Activated CD4-positive, alpha-beta T cell treated with anti-CD3 and anti-CD28 coated beads, Interleukin-2, Interleukin-6, amounts not matched to agents 100 ng/mL and 50 ng/mL, durations not matched to agents 16 hours and 8 hours (primary cell): ENCODE data around the gene RAB20.
"Not testable (repeated sequence)": the region's sequence is repeated elsewhere in the genome, so short reads cannot be mapped to it uniquely, and the experiment has no call there.

Experiments used
- DNase-seq: peaks from one replicate; pipeline ENCODE4 v3.0.0-alpha.2; 2020

The RAB20 gene, protein sequence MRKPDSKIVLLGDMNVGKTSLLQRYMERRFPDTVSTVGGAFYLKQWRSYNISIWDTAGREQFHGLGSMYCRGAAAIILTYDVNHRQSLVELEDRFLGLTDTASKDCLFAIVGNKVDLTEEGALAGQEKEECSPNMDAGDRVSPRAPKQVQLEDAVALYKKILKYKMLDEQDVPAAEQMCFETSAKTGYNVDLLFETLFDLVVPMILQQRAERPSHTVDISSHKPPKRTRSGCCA

DNA sequence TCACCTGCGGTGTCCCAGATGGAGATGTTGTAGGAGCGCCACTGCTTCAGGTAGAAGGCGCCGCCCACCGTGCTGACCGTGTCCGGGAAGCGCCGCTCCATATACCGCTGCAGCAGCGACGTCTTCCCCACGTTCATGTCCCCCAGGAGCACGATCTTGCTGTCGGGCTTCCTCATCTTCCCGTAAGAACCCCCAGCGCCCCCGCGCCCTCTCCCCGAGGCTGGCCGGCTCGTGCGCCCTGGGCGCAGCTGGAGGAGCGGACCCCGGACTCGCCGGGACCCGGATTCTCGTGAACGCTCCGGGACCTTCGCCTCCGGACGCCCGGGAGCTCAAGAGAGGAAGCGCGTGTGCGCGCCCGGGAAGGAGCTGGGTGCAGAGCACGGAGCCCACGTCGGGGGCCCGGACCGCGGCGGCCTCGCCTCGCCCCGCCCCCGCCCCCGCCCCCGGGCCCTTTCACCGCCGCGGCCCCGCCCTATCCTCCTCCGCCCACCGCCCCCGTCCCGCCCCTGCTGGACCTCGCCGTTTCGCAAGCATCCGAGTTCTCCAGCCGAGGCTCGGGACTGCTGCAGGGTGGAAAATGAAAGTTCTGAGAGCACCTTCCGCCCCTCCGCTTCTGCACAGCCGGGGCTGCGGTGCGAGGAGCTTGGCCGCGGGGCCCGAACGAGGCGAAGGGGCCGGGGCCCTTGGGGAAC lies at the start of gene RAB20:
Gene RAB20 (minus strand): TSS at position 379 of the 692 bp plus-strand sequence. CDS start 203 bp downstream, at position 176.
- peak; percentile 77 for DNase-seq

DNA sequence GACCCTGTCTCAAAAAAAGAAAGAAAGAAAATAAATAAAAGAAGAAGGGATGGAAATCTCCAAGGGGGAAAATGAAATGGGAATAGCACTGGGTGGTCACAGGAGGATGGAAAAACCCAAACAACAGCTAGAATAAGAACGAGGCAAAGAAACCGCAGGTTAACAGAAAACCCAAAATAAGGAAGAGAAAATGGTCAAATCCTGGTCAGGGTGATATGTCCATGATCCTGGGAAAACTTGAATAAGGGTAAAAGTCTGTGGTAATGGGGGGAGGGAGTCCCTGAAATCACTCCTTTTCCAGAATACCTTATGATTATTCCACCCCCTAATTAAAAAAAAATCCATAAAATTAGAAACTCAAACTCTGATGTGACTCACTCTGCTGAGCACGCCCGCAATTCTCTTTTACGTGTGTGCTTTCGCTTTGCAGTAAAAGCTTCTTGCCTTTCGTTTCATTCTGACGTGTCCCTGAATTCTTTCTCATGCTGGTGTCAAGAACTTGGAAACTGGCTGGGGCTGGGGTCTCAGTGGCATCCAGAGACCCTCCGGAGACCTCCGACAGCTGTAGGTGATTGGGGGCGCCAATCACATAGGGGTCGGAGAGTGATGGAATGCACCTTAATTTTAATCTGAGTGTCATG lies 49.6 kb upstream of the RAB20 start:
- peak; percentile 71 for DNase-seq

DNA sequence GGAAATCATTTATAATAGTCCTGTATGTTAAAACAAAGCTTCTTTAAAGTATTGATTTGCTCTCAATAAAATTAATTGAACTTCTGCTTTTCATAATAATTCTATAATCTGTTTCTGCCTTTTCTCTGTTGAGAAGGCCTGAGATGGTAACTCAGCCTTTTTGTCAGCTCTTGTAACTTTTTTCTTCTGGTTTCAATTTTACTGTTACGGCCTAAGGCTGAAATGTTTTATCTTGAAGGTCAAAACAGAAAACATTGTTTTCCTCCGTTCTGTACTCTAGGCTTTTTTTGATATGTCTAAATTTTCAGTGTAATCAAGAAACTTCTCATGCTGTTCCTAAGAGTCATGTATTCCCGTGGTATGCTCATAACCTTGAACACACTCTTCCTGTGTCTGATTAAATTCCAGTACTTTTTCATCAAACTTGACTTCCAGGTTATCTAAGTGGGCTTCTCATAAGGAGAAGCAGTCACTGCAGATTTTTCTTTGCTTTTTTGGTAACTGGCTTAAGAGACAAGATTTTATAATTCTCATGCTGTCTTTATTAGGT lies 46.2 kb upstream of the RAB20 start:
- no peak for DNase-seq

DNA sequence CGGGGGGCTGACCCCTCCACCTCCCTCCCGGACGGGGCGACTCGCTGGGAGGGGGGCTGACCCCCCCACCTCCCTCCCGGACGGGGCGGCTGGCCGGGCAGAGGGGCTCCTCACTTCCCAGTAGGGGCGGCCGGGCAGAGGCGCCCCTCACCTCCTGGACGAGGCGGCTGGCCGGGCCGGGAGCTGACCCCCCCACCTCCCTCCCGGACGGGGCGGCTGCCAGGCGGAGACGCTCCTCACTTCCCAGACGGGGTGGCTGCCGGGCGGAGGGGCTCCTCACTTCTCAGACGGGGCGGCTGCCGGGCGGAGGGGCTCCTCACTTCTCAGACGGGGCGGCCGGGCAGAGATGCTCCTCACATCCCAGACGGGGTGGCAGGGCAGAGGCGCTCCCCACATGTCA lies 44.8 kb upstream of the RAB20 start:
- not testable (repeated sequence) for DNase-seq

DNA sequence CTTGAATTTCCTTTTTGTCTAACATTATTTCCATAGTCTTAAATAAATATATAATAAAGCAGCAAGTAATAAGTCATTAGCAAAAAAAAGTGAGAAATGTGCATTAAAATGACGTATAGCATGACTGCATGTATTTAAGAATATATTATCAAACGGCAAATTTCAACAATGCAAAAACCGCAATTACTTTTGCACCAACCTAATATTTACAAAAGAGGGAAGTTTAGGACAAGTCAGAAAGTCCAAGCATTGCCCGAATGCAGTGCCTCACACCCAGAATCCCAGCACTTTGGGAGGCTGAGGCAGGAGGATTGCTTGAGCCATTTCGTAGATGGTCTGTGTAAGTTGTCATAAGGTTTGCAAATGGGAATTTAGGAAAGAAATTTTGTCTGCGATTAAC lies 43.6 kb upstream of the RAB20 start:
- DNase-seq = no peak

DNA sequence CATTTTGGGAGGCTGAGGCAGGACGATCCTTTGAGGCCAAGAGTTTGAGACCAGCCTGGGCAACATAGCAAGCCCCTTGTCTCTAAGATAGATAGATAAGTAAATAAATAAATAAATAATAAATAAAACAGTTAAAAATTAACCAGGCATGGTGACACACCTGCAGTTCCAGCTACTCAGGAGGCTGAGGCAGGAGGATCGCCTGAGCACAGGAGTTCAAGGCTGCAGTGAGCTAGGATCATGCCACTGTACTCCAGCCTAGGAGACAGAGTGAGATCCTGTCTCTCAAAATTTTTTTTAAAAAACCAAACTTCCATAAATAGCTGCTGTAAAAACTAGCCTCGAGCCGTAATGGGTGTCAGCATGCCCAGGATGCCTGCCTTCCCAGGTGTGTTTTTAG lies 39.5 kb upstream of the RAB20 start:
- no peak for DNase-seq

DNA sequence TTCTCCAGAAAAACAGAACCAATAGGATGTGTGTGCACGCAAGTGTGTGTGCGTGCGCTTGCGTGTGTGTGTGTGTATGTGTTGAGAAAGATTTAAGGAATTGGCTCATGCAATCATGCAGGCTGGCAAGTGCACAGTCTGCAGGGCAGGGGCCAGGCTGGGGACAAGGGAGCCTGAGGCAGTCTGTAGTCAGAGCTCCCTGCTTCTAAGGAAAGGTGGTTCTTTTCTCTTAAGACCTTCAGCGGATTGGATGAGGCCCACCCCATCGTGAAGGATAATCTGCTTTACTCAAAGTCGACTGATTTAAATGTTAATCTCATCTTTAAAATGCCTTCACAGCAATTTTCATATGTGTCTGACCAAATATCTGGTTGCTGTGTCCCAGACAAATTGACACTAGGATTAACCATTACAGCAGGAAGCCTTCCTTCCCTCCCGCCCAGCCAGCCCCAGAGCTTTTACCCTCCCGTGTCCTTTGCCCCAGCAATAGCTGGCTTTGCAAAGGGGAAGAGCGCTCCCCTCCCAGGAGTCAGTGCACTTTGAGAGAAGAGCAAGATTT lies 38.8 kb upstream of the RAB20 start:
- DNase-seq = no peak

DNA sequence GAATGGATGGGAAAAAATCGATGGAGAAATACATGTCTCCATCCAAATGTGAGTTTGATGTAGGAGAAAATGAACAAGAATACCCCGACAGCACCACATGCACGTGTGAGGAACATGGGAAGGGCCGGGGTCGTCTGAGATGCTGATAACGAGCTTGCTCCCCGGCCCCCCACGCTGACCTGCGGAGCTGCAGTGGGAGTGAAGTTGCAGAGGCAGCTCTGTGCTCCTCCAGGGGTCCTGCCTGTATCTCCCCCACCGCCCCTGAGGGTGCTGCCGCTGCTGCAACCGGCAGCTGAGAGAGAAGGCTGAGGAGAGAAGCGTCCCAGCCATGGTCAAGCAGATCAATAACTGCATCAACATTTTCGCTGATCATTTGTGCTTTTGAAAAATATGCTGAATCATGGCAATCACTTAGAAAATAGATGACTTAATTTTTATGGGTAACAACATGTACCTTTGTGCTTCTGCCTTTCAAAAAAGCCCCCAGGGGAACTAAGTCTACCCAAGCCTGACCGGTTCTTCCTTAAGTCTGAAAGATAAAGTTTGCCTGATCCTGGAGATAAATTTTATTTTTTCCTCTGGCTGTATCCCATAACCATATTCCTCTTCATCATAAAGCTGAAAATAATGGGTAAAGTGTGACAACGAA lies 35.6 kb upstream of the RAB20 start:
- no peak for DNase-seq

DNA sequence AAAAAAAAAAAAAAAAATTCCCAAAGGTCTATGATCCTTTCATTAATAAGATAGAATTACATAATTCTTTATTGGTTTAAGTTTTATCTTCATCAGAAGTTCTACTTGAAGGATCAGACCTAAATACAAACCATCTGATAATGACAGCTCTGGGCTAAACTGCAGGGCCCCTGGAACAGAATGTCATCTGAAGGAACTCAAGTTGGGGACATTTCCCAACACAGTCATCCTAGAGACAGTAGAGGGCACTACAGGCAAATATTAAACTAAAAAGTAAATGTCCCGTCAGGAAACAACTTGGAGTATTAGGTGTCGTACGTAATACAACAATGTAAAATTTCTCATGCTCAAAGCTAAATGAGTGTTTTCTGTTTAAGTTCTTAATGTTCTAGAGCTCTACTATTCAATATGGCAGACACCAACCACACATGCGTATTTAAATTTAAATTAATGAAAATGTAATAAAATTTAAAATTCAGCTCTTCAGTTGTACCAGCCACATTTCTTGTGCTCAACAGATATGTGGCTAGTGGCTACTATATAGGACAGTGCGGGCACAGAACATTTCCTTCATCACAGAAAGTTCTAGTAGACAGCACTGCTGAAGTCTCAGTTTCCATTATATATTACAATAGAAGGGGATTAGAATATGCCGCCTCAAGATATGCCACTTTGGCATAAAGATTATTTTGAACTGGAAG lies 32.1 kb upstream of the RAB20 start:
- peak; percentile 53 for DNase-seq

DNA sequence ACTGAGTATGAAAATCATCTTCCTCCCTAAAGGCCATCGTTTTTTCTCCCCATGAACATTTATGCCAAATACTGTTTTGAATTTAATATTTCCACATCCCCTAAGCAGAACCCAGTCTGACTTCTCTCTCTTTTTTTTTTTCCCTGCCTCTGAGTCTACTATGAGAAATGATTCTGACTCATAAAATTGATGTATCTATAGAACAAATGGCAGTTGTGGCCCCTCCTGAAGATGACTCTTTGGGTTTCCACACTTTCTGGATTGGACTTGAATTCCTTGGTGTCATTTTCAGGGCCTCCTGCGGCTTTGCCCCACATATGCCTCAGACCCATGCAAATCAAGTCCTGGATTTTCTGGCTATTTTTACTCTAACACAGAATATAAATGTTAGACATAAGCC lies 31.1 kb upstream of the RAB20 start:
- DNase-seq = no peak

DNA sequence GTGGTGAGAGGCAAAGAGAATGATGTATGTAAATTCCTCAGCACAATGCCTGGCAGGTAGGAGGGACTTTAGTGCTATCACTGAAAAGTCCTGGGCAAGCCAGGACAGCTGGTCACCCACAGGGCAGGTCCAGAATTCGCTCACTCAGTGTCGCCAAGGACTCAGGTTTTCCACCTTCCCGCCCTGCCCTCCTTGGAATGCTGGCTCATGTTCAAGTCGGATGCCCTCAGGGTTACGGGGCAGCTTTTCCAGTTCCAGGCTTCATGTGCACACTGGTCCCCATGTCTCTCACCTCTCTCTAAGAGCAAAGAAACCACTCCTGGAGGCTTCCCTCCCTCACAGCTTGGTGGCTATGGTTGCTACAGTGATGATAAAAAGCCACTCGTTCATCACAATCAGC lies 29.1 kb upstream of the RAB20 start:
- DNase-seq = no peak

DNA sequence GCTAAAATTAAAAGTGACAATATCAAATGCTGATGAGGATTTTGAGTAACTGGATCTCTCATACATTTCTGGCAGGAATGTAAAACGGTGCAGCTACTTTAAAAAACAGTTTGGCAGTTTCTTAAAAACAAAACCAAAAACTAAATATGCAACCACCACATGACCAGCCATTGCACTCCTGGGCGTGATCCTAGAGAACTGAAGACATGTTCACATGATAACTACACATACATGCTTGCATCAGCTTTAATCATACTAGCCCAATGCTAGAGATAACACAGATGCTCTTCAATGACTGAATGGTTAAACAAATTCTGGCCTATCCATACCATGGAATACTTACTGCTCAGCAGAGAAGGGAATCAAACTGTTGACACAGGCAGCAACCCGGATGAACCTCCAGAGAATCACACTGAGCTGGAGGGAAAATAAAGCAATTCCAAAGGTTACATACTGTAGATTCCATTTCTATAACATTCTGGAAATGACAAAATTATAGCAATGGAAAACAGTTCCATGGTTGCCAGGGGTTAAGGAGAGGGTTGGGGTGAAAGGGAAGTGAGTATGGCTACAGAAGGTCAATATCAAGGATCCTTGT lies 28.4 kb upstream of the RAB20 start:
- DNase-seq = no peak

DNA sequence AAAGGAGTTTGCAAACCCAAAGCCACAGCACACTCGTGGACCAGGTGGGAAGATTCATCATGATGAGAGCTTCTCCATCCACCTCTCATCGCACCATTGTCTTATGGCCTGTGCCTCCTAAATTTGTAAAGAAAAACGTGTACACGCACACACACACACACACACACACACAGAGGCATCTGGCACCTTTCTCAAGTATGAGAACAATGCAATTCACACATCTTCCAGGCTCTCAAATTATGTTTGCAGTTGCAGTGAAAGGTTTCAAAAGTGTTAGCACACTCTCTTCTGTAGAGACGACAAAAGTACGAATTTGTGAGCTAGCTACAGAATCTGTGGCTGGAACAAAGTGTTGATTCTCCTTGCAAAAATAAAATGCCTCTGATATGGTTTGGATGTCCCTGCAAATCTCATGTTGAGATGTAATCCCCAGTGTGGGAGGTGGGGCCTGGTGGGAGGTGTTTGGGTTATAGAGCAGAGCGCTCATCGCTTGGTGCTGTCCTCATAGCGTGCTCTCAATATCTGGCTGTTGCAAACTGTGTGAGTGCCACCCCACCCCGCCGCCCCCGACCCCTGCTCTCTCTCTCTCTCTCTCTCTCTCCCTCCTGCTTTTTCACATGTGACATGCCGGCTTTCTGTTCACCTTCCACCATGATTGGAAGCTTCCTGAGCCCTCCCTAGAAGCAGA lies 21.8 kb upstream of the RAB20 start:
- DNase-seq = no peak

DNA sequence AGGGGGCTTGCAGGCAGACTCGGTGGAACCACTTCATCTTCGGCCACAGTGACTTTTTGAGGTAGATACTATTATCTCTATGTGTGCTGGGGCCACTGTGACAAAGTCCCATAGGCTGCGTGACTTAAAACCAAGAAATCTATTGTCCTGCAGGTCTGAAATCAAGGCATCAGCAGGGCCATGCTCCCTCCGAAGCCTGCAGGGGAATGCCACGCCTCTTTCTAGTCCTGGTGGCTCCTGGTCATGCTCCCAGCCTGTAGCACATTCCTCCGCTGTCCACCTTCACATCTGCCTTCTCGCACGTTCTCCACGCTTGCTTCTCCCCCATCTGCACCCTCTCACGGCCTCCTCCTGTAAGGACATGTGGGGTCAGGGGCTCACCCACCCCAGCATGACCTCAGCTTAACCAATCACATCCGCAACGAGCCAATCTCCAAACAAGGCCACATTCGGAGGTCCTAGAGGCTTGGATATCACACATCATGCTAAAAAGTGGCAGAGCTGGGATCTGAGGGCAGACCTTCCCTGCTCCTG lies 21.0 kb upstream of the RAB20 start:
- no peak for DNase-seq

DNA sequence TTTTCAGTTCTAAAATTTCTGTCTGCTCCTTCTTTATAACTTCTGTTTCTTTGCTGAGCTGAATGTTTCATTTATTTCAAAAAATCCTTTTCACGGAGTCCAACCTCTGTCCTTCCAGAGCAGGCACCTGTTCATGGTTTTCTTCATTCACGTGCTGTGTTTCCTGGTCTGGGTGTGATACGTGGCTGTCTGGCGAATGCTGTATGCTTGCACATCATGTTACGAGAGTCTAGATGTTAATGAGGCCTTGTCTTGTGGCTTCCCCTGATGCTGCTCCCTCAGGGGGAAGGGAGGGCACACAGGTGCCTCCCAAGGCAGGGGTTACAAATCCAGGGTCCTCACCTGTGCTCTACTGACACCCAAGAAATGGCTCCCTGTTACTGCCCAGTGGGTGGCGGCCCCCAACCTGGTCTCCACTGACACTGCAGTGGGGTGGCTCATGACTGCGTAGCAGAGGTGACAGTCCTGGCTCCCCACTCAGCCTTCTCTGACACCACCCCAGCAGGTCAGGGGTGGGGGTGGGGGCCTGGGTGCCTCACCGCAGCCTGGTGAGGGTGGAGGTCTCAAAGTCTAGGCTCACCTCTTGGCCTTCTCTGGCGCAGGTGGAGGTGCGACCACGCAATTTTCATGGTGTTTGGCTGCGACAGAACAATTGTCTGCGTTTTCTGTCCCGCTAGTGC lies 20.1 kb upstream of the RAB20 start:
- no peak for DNase-seq

DNA sequence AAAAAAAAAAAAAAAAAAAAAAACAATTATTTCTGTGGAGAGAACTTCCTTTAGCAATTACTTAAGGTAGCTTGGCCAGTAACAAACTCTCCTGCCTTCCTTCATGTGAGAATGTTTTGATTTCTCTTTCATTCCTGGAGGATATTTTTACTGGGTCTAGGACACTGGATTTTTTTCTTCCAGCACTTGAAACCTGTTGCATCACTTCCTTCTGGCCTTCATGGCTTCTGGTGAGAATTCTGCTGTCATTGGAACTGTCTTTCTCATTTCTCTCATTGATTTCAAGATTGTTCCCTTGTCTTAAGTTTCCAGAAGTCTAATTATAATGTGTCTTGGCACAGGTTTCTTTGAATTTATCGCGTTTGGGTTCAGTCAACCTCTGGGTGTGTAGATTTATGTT lies 19.3 kb upstream of the RAB20 start:
- DNase-seq = no peak

DNA sequence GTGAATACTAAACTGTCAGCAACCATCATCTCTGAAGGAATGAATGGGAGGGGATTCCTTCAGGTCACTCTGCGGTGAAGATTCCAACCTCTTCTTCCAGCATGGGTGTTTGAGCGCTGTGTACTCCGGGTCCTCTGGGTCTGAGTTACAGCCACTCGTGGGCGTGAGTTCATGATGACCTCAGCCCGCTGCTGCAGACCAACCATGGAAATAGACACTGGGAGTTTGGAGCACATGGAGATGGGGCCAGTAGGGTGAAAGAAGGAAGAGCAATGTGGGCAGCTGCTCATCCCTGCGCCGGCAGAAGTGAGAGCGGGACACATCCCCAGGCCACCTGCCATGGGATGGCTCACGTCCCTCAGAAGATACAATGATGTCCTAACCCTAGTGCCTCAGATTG lies 16.8 kb upstream of the RAB20 start:
- no peak for DNase-seq

DNA sequence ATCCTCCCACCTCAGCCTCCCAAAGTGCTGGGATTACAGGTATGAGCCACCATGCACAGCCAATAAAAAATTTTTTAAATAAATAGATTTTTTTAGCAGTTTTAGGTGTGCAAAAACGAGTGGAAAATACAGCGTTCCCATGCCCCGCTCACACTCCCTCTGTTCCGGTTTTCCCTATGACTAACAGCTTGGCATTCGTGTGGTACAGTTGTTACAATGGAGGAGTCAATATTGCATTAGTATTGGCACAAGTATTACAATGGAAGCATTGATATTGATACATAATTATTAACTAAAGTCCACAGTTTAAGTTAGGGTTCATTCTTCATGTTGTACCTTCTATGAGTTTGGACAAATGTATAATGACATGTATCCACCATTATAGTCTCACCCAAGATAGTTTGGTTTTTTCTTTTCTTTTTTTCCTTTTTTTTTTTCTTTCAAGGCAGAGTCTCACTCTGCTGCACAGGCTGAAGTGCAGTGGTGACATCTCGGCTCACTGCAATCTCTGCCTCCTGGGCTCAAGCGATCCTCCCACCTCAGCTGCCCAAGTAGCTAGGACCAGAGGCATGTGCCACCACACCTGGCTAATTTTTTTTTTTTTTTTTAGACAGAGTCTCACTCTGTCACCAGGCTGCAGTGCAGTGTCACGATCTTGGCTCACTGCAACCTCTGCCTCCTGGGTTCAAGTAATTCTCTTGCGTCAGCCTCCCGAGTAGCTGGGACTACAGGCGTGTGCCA lies 15.4 kb upstream of the RAB20 start:
- DNase-seq = no peak

DNA sequence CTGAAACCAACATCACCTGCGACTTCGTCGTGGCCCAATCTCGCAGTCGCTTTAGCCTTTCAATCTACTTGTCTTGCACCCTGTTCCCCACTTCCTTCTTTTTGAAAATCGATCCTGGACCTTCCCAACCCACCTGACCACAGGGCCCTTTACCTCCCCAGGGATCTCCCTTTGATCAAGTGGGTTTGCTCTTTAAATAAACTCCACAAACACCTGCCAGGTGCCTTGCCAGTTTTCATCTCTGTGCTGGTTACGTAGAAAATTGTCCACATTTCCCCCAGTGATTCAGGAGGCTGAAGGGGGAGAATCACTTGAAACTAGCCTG lies 14.5 kb upstream of the RAB20 start:
- DNase-seq = no peak
